ENCODE results near the gene ATP5ME. TPM values are rescaled to one million over a fixed set of nuclear protein-coding genes. Genes with fewer than 3 reads are reported as not detected.
"Not testable (repeated sequence)": the region's sequence is repeated elsewhere in the genome, so short reads cannot be mapped to it uniquely, and the experiment has no call there.

The ATP5ME gene
- polyA plus RNA-seq, 1 of the 3 experiments (the other 2 are of a cell fraction): 1,185 TPM

- no peaks in the 10 kb centered on the region for H3K36me3 ChIP-seq (replicated peaks in 1 of 2; ENCODE audit: control insufficient read depth in 1 of 2, insufficient read depth in 2 of 2, low read length in 1 of 2)
- H3K79me2 ChIP-seq (ENCODE audit: insufficient read depth): no peaks in the 10 kb centered on the region
- no peak overlapping the region for H3K4me3 ChIP-seq (ENCODE audit: low read depth in 2 of 2, low read length in 1 of 2)
- ChIA-PET POLR2A (no interaction called here), CTCF (no interaction called here)
- H3K9me2 ChIP-seq: no peaks in the 10 kb centered on the region
- H3K27me3 ChIP-seq (ENCODE audit: insufficient read depth): no peaks in the 10 kb centered on the region; the same call in 1 of the 2 replicates
- H3K9ac ChIP-seq: no peak overlapping the region
- no peaks in the 10 kb centered on the region; a peak in 1 of 4 replicates for H3K4me1 ChIP-seq (ENCODE audit: control insufficient read depth in 1 of 2, insufficient read depth in 2 of 2, low read depth in 1 of 2, low read length in 1 of 2)
- no peaks in the 10 kb centered on the region for H3F3A ChIP-seq (replicated peaks; ENCODE audit: insufficient read depth)
- H3K27ac ChIP-seq (ENCODE audit: low read depth in 2 of 2, low read length in 1 of 2): no peak overlapping the region
- 43% methylated on average over 21 of the region's 22 CpGs for WGBS (ENCODE audit: low lambda C conversion rate)
- H3K4me2 ChIP-seq: no peak overlapping the region
- H3K9me3 ChIP-seq: no peaks in the 10 kb centered on the region
- no peak overlapping the region for H2AFZ ChIP-seq (ENCODE audit: low read depth)
- TF ChIP-seq FOSL2 (IDR thresholded peaks at IDR 0.05; ENCODE audit: borderline replicate concordance, low read depth) (no peak), MAX (IDR thresholded peaks at IDR 0.05; ENCODE audit: low read depth) (no peak), GABPA (IDR thresholded peaks at IDR 0.05; ENCODE audit: low read depth) (no peak), RAD21 (IDR thresholded peaks at IDR 0.05; ENCODE audit: low read length) (no peak), MXI1 (IDR thresholded peaks at IDR 0.05; ENCODE audit: low read depth, low read length) (no peak), PBX3 (IDR thresholded peaks at IDR 0.05) (no peak), RCOR1 (IDR thresholded peaks at IDR 0.05; ENCODE audit: low read length) (no peak), EZH2phosphoT487 (IDR thresholded peaks at IDR 0.05; ENCODE audit: borderline replicate concordance, low read depth) (no peak), YY1 (IDR thresholded peaks at IDR 0.05; ENCODE audit: low read depth) (no peak), TCF12 (IDR thresholded peaks at IDR 0.05) (no peak), EP300 (IDR thresholded peaks at IDR 0.05; ENCODE audit: borderline replicate concordance in 1 of 2, low read depth in 1 of 2, low read length in 1 of 2) (no peak), RFX5 (IDR thresholded peaks at IDR 0.05; ENCODE audit: low read length) (no peak), FOXJ3 (CRISPR knock-in tag; IDR thresholded peaks at IDR 0.05) (no peak), USF2 (IDR thresholded peaks at IDR 0.05; ENCODE audit: borderline replicate concordance, low read depth, low read length) (no peak), NRF1 (IDR thresholded peaks at IDR 0.05; ENCODE audit: low read depth, low read length) (no peak)
- H4K20me1 ChIP-seq (ENCODE audit: insufficient read depth): no peaks in the 10 kb centered on the region
- DNase-seq: no peak
Measured at GRCh38 chr4:635851-636627, 38.0 kb downstream of the ATP5ME start.

GRCh38 chr4:635066-635835 lies 38.8 kb downstream of the ATP5ME start:
- DNase-seq; H3K36me3 ChIP-seq (replicated peaks in 1 of 2; ENCODE audit: control insufficient read depth in 1 of 2, insufficient read depth in 2 of 2, low read length in 1 of 2); H3F3A ChIP-seq (replicated peaks; ENCODE audit: insufficient read depth); H3K79me2 ChIP-seq (ENCODE audit: insufficient read depth); H3K27ac ChIP-seq (ENCODE audit: low read depth in 2 of 2, low read length in 1 of 2); H2AFZ ChIP-seq (ENCODE audit: low read depth); H4K20me1 ChIP-seq (ENCODE audit: insufficient read depth); POLR2A ChIA-PET; H3K4me2 ChIP-seq; H3K4me3 ChIP-seq (ENCODE audit: low read depth in 2 of 2, low read length in 1 of 2); H3K4me1 ChIP-seq (ENCODE audit: control insufficient read depth in 1 of 2, insufficient read depth in 2 of 2, low read depth in 1 of 2, low read length in 1 of 2); H3K9ac ChIP-seq; H3K9me2 ChIP-seq; H3K27me3 ChIP-seq (ENCODE audit: insufficient read depth); H3K9me3 ChIP-seq: not testable (repeated sequence)
- CTCF ChIA-PET: interaction anchor here (0.6 kb wide), 1 partner anchor 9 kb away, joined by 3 read pairs; no protein-coding TSS in a partner anchor
- WGBS (ENCODE audit: low lambda C conversion rate): 67% methylated on average over 41 of the region's 46 CpGs

All from SK-N-SH (cell line).